HepG2 (cell line): Measurements from ENCODE around the gene PPP2R2C. TPM values are rescaled to one million over a fixed set of nuclear protein-coding genes. Genes with fewer than 3 reads are reported as not detected.

ENCODE experiments used
- ATAC-seq: fragments of 200-7000 bp; cut with Tn5 transposase; 3 replicates; pipeline ENCODE4 v1.9.1; 2020; ENCODE audit warnings: mild to moderate bottlenecking, moderate library complexity
- BruUV-seq: library from RNA; stranded (reverse); fragments of 400-500 nt; replicated peaks from 2 replicates; lab custom pipeline; 2021; lab: Mats Ljungman, UMichigan
- CTCF ChIA-PET: fragments of 300-600 bp; formaldehyde crosslinking; extraction: SDS; loops from one replicate; lab custom pipeline; 2021; ENCODE audit warnings: low total read pairs, inconsistent platforms, low intra/inter-chr PET ratio; lab: Yijun Ruan, JAX
- POLR2A ChIA-PET: fragments of 350-600 bp; sonication (Branson Sonifier 250); formaldehyde crosslinking; loops from one replicate; lab custom pipeline; 2020; ENCODE audit warnings: antibody characterized with exemption, inconsistent platforms; lab: Yijun Ruan, JAX
- DNase-seq: peaks from one replicate; pipeline ENCODE4 v3.0.0-alpha.2; 2015; ENCODE audit warnings: low spot score
- FAIRE-seq: peaks from 3 replicates; lab custom pipeline; 2011; peaks lifted over from hg19 to GRCh38; lab: Jason Lieb, UNC
- H2AFZ ChIP-seq: one replicate; pipeline ENCODE4 v1.6.1; 2011; ENCODE audit warnings: low read length, inconsistent platforms
- H3K27ac ChIP-seq: fragments of 300-600 bp; 3 replicates; pipeline ENCODE4 v1.8.0; 2011; ENCODE audit warnings: mixed run types, mild to moderate bottlenecking, mixed read lengths, low read length, inconsistent platforms; ENCODE audit not compliant: insufficient read depth; ENCODE audit errors: extremely low read length
- H3K27me3 ChIP-seq, 2 experiments: fragments of 200-600 bp in 1 of 2; 2 replicates in 1 of 2; 3 replicates in 1 of 2; pipeline versions ENCODE4 v1.6.0 to v1.8.0; 2011; ENCODE audit warnings: low read length in 2 of 2, mild to moderate bottlenecking in 2 of 2, moderate library complexity in 2 of 2, inconsistent platforms in 1 of 2; ENCODE audit not compliant: insufficient read depth in 2 of 2, control insufficient read depth in 1 of 2
- H3K36me3 ChIP-seq, 2 experiments: fragments of 200-600 bp in 1 of 2; replicated peaks in 1 of 2; 2 replicates in 1 of 2; 3 replicates in 1 of 2; pipeline versions ENCODE4 v1.5.1 to v1.8.0; 2011; ENCODE audit warnings: low read length in 2 of 2, inconsistent platforms in 1 of 2; ENCODE audit not compliant: insufficient read depth in 2 of 2, control insufficient read depth in 1 of 2
- H3K4me1 ChIP-seq: 2 replicates; pipeline ENCODE4 v1.5.1; 2012; ENCODE audit warnings: low read length, inconsistent platforms; ENCODE audit not compliant: insufficient read depth
- H3K4me2 ChIP-seq: 2 replicates; pipeline ENCODE4 v1.6.0; 2011; ENCODE audit warnings: low read depth, low read length, inconsistent platforms
- H3K4me3 ChIP-seq, 3 experiments: fragments of 200-600 bp in 1 of 3; sonication (generic), shearing (Covaris generic) in 1 of 3; replicated peaks in 1 of 3; 2 replicates each; pipeline ENCODE4 v1.5.1; 2011 to 2016; ENCODE audit warnings: low read length in 3 of 3, inconsistent platforms in 2 of 3, low read depth in 2 of 3, mild to moderate bottlenecking in 2 of 3, control low read depth in 1 of 3, mixed read lengths in 1 of 3; ENCODE audit not compliant: insufficient read depth in 1 of 3
- H3K79me2 ChIP-seq: one replicate; pipeline ENCODE4 v1.6.1; 2011; ENCODE audit warnings: low read length, inconsistent platforms; ENCODE audit not compliant: insufficient read depth
- H3K9ac ChIP-seq: 2 replicates; pipeline ENCODE4 v1.6.0; 2011; ENCODE audit warnings: mild to moderate bottlenecking, low read depth, low read length, inconsistent platforms; ENCODE audit not compliant: insufficient read depth
- H3K9me3 ChIP-seq: 2 replicates; pipeline ENCODE4 v1.5.1; 2012; ENCODE audit warnings: mild to moderate bottlenecking, low read length
- H4K20me1 ChIP-seq: 2 replicates; pipeline ENCODE4 v1.6.0; 2011; ENCODE audit warnings: inconsistent platforms, mild to moderate bottlenecking, low read length, moderate library complexity; ENCODE audit not compliant: insufficient read depth
- ASH2L ChIP-seq: fragments of 300-600, 200-600 bp; sonication (generic); IDR thresholded peaks from 2 replicates; pipeline ENCODE4 v1.7.0; 2017; ENCODE audit warnings: low read depth, mild to moderate bottlenecking, moderate library complexity, mixed read lengths, low read length; ENCODE audit not compliant: insufficient read length
- ZFP36 ChIP-seq: fragments of 150-350 bp; IDR thresholded peaks from 2 replicates; pipeline ENCODE4 v1.6.1; 2018; ENCODE audit warnings: borderline replicate concordance, low read length, low read depth; ENCODE audit not compliant: partially characterized antibody
- ZNF251 ChIP-seq: sonication (generic); formaldehyde crosslinking; IDR thresholded peaks from 2 replicates; pipeline ENCODE4 v1.9.0; 2021; ENCODE audit warnings: mild to moderate bottlenecking, missing genetic modification reagents
- ZNF510 ChIP-seq: sonication (generic); formaldehyde crosslinking; IDR thresholded peaks from 2 replicates; pipeline ENCODE4 v1.4.0; 2020; ENCODE audit warnings: low read depth, mild to moderate bottlenecking, missing genetic modification reagents
- WGBS: methylation state at CpG from one replicate; pipeline ENCODE4 v1.1.6; 2017; ENCODE audit warnings: low lambda C conversion rate; 5-methylcytosine and 5-hydroxymethylcytosine counted together
- in situ Hi-C: cut with HindIII; loops from 2 replicates; pipeline ENCODE4 v1.10.0; 2017; ENCODE audit warnings: low pct_unique_long_range_greater_than_20kb; ENCODE audit not compliant: extremely low pct_ligation_motif_present
- intact Hi-C: fragments of 100-400 bp; cut with micrococcal nuclease; formaldehyde crosslinking; loops from one replicate; pipeline ENCODE4 v1.10.0; 2022; ENCODE audit not compliant: unreplicated experiment
- polyA plus RNA-seq, 8 experiments: library from polyadenylated mRNA; depleted of rRNA in 3 of 8; stranded (reverse) in 7 of 8; unstranded in 1 of 8; fragments of >200 nt; fragmentation: Illumina TruSeq in 4 of 8; extraction: Trizol in 4 of 8; gene quantifications; 2 replicates each; pipeline versions ENCODE4 v1.2.1 to v1.2.3, GENCODE V29; 2011 to 2016; ENCODE audit warnings: low read depth in 4 of 8, missing spikeins in 1 of 8, mixed read lengths in 1 of 8; ENCODE audit not compliant: insufficient read depth in 1 of 8
- total RNA-seq, 5 experiments: library from RNA; depleted of rRNA; stranded (reverse); fragments of >200 nt; fragmentation: Illumina TruSeq; extraction: Trizol; gene quantifications; 2 replicates each; pipeline ENCODE4 v1.2.3, GENCODE V29; 2016; ENCODE audit warnings: low read depth in 1 of 5
- TF ChIP-seq, protein P1 (sequence below): sonication (generic); formaldehyde crosslinking; conservative IDR thresholded peaks from 2 replicates; pipeline ENCODE4 v1.8.0; 2022; ENCODE audit warnings: missing genetic modification reagents
- TF ChIP-seq, protein P2 (sequence below): sonication (generic); formaldehyde crosslinking; IDR thresholded peaks from 2 replicates; pipeline ENCODE4 v1.8.0; 2022; ENCODE audit warnings: missing genetic modification reagents, low read depth, mild to moderate bottlenecking, borderline replicate concordance

PPP2R2C gene
- total and polyA plus RNA-seq, 2 of the 13 experiments (the other 11 are each of a cell fraction or from before 2014, with no cell fraction given) = 0.60 to 8.6 TPM

DNA sequence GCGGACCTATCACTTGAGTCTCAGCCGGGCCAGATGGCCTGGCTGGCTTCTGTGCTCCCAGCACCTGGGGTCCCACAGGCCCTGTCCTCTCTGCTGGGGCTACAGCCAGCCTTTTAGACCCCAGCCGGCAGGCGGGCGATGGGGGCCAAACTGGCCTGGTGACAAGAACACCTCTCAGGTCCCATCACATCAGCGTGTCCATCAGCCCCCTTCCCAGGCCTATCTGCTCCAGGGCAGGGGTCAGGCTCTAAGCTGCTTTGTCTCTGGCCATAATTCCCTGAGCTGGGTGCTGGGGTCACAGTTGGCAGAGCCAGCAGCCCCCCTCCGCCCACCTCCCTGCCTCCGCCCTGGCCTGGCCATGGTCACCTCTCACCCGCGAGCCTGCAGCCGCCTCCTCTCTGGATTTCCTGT, 77.7 kb downstream of the PPP2R2C start:
- no peak overlapping the region for H3K9ac ChIP-seq
- peaks cover 3 to 51% of the 10 kb centered on the region in 2 experiments for H3K27me3 ChIP-seq
- no peak for DNase-seq
- no peak overlapping the region for H2AFZ ChIP-seq
- peaks cover 8% of the 10 kb centered on the region for H3K4me1 ChIP-seq
- no peak overlapping the region for H3K27ac ChIP-seq
- TF ChIP-seq, protein P1, sequence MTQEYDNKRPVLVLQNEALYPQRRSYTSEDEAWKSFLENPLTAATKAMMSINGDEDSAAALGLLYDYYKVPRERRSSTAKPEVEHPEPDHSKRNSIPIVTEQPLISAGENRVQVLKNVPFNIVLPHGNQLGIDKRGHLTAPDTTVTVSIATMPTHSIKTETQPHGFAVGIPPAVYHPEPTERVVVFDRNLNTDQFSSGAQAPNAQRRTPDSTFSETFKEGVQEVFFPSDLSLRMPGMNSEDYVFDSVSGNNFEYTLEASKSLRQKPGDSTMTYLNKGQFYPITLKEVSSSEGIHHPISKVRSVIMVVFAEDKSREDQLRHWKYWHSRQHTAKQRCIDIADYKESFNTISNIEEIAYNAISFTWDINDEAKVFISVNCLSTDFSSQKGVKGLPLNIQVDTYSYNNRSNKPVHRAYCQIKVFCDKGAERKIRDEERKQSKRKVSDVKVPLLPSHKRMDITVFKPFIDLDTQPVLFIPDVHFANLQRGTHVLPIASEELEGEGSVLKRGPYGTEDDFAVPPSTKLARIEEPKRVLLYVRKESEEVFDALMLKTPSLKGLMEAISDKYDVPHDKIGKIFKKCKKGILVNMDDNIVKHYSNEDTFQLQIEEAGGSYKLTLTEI (CRISPR knock-in tag) = no peak
- TF ChIP-seq ZNF251 (CRISPR knock-in tag) (no peak), ZFP36 (no peak), ZNF510 (CRISPR knock-in tag) (no peak), ASH2L (no peak)
- TF ChIP-seq, protein P2, sequence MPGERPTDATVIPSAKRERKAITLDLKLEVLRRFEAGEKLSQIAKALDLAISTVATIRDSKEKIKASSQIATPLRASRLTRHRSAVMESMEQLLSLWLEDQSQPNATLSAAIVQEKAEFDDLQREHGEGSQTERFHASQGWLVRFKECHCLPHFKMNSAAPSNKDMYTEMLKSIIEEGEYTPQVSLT (CRISPR knock-in tag) = no peak
- CTCF ChIA-PET = no interaction called here
- H3K79me2 ChIP-seq = no peaks in the 10 kb centered on the region
- H3K4me2 ChIP-seq = no peak overlapping the region
- H3K9me3 ChIP-seq = no peaks in the 10 kb centered on the region
- intact Hi-C loops (no loop called here), in situ Hi-C loops (no loop called here)
- no peak for FAIRE-seq
- no peak for ATAC-seq
- no peaks in the 10 kb centered on the region for H3K36me3 ChIP-seq
- H3K4me3 ChIP-seq = no peak overlapping the region
- WGBS = 64% methylated on average over 5 of the region's 11 CpGs
- POLR2A ChIA-PET = no interaction called here
- no TSS peak for BruUV-seq
- no peaks in the 10 kb centered on the region for H4K20me1 ChIP-seq
